Adrenal gland (tissue), 5 donors: Measurements from ENCODE around the gene ATL1.

Experiments used
- POLR2A ChIP-seq, 2 donors: fragments of 450-650 bp; IDR thresholded peaks; one replicate each; pipeline ENCODE4 v1.6.1; 2017; ENCODE audit warnings: antibody characterized with exemption in 2 of 2, mild to moderate bottlenecking in 2 of 2, moderate library complexity in 1 of 2
- TF ChIP-seq, protein P1 (sequence below), 6 experiments: fragments of 450-650 bp in 4 of 6; fragments of 200-600 bp in 2 of 6; sonication (generic) in 1 of 6; IDR thresholded peaks; 1 replicate in 5 of 6; 2 replicates in 1 of 6; pipeline versions ENCODE4 v1.5.1 to v1.8.0; 2016 to 2021; ENCODE audit warnings: antibody characterized with exemption in 6 of 6, mild to moderate bottlenecking in 2 of 6, moderate library complexity in 1 of 6
- donor health status: DM: no; HTN: no; CAD: no.

- no peak for TF ChIP-seq POLR2A (IDR thresholded peaks at IDR 0.05)
- TF ChIP-seq, protein P1, sequence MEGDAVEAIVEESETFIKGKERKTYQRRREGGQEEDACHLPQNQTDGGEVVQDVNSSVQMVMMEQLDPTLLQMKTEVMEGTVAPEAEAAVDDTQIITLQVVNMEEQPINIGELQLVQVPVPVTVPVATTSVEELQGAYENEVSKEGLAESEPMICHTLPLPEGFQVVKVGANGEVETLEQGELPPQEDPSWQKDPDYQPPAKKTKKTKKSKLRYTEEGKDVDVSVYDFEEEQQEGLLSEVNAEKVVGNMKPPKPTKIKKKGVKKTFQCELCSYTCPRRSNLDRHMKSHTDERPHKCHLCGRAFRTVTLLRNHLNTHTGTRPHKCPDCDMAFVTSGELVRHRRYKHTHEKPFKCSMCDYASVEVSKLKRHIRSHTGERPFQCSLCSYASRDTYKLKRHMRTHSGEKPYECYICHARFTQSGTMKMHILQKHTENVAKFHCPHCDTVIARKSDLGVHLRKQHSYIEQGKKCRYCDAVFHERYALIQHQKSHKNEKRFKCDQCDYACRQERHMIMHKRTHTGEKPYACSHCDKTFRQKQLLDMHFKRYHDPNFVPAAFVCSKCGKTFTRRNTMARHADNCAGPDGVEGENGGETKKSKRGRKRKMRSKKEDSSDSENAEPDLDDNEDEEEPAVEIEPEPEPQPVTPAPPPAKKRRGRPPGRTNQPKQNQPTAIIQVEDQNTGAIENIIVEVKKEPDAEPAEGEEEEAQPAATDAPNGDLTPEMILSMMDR (IDR thresholded peaks at IDR 0.05): no peak
These were observed 35.0 kb upstream of the ATL1 start for GRCh38 chr14:50524731-50525515.
